ENCODE results near the gene FBXL4. TPM values are rescaled to one million over a fixed set of nuclear protein-coding genes. Genes with fewer than 3 reads are reported as not detected.
A peak's percentile ranks its signal among the peaks of the same experiment; 100 is the strongest.

Gene FBXL4
- 10.5 and 17.8 TPM in 2 replicates for polyA plus RNA-seq (2011; rRNA removed)
- polyA minus RNA-seq (2011; rRNA and poly(A)+ RNA removed): 13.6 TPM in 2 replicates

DNA sequence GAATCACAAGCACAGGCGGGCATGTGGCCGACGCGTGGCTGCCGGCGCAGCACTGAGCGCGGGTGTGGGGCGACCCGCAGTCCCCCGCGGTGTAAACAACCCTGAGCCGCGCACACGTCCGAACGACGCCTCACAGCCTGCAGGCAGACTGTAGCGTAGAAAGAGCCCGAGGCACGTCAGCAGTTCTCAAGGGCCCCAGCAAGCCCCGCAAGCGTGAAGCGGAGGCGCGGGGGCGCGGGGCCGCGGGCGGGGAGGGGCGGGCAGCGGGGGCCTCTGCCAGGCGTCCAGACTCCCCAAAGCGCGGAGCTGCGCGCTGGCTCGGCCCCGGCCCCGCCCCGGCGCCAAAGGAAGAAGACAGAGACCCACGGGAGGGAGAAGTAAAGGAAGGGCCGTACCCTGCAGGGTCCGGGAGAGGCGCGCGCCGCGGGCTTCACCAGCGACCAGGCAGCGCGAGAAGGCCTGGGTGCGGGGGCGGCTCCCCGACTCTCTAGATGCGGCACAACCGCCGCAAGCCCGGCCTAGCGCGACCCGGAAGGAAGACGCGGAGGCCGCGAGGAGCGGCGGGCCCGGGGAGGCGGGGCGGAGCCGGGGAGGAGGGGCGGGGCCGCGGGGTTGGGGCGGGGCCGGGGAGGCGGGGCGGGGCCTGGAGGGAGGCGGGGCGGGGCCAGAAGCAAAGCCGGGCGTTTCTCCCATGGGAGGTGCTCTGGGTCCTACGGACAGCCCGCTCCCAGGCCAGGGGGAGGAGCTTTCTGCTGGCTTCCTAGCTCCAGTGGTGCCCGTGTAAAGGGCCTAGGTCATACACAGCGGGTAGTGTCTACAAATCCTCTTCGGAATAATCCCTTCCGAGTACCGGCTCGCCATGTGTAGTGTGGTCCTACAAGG is at the start of gene FBXL4:
Gene FBXL4, minus strand, starts transcription at position 536 of the 882 bp plus-strand sequence. CDS start 20,958 bp downstream, outside the sequence.
- Histone ChIP-seq H3K27me3 (ENCODE audit: control insufficient read depth, insufficient read depth, low read length) (no peaks in the 10 kb centered on the region), H3K36me3 (ENCODE audit: control insufficient read depth, insufficient read depth, low read length) (no peaks in the 10 kb centered on the region), H3K4me3 (ENCODE audit: low read depth, low read length) (peak within 1 kb of the TSS; percentile 70)
- DNase-seq (ENCODE audit: low read depth): no peak
- TF ChIP-seq, protein P1, sequence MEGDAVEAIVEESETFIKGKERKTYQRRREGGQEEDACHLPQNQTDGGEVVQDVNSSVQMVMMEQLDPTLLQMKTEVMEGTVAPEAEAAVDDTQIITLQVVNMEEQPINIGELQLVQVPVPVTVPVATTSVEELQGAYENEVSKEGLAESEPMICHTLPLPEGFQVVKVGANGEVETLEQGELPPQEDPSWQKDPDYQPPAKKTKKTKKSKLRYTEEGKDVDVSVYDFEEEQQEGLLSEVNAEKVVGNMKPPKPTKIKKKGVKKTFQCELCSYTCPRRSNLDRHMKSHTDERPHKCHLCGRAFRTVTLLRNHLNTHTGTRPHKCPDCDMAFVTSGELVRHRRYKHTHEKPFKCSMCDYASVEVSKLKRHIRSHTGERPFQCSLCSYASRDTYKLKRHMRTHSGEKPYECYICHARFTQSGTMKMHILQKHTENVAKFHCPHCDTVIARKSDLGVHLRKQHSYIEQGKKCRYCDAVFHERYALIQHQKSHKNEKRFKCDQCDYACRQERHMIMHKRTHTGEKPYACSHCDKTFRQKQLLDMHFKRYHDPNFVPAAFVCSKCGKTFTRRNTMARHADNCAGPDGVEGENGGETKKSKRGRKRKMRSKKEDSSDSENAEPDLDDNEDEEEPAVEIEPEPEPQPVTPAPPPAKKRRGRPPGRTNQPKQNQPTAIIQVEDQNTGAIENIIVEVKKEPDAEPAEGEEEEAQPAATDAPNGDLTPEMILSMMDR (IDR thresholded peaks at IDR 0.05; ENCODE audit: insufficient read depth, low read depth, low read length): no peak
- CTCF ChIA-PET: no interaction called here
- POLR2A ChIA-PET: interaction anchor here (0.6 kb wide), 1 partner anchor 68 kb away, joined by 9 read pairs; no protein-coding TSS in a partner anchor

DNA sequence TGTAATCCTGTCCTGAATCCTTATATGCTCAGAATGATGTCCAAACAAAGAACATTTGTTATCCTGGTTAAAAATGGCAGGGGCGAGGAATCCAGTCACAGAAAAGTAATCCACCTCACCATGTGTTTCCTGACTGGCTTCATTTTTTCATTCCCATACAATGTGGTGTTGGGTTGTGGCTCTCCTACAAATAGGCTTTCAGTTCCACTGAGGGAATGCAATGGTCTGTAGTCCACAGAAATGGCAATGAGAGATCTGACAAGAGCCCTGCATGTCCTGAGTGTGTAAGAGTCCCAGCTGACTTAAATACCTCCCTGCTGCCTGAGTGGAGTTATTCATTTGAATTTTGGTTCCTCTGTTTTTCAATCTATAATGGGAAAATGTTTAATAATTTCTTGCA is 47.4 kb upstream of the FBXL4 start:
- TF ChIP-seq, protein P1 (IDR thresholded peaks at IDR 0.05; ENCODE audit: insufficient read depth, low read depth, low read length): no peak
- no peak for DNase-seq (ENCODE audit: low read depth)
- Histone ChIP-seq H3K36me3 (ENCODE audit: control insufficient read depth, insufficient read depth, low read length) (no peaks in the 10 kb centered on the region), H3K4me3 (ENCODE audit: low read depth, low read length) (no peak overlapping the region), H3K27me3 (ENCODE audit: control insufficient read depth, insufficient read depth, low read length) (peaks cover 3% of the 10 kb centered on the region; the same call in 1 of the 2 replicates)
- POLR2A ChIA-PET: no interaction called here
- CTCF ChIA-PET: interaction anchor here (0.6 kb wide), 1 partner anchor 511 kb away, joined by 3 read pairs; no protein-coding TSS in a partner anchor

- Histone ChIP-seq H3K4me3 (ENCODE audit: low read depth, low read length) (no peak overlapping the region), H3K36me3 (ENCODE audit: control insufficient read depth, insufficient read depth, low read length) (no peaks in the 10 kb centered on the region), H3K27me3 (ENCODE audit: control insufficient read depth, insufficient read depth, low read length) (peaks cover 3% of the 10 kb centered on the region; the same call in 1 of the 2 replicates)
- DNase-seq (ENCODE audit: low read depth): no peak
- POLR2A ChIA-PET: no interaction called here
- CTCF ChIA-PET: no interaction called here
- TF ChIP-seq, protein P1 (IDR thresholded peaks at IDR 0.05; ENCODE audit: insufficient read depth, low read depth, low read length): no peak
Observed at GRCh38 chr6:98992535-98992934, 44.8 kb upstream of the FBXL4 start.

GRCh38 chr6:98986071-98986615 is 38.4 kb upstream of the FBXL4 start:
- TF ChIP-seq, protein P1 (IDR thresholded peaks at IDR 0.05; ENCODE audit: insufficient read depth, low read depth, low read length): no peak
- no peaks in the 10 kb centered on the region; the same call in none of the 2 replicates for H3K27me3 ChIP-seq (ENCODE audit: control insufficient read depth, insufficient read depth, low read length)
- POLR2A ChIA-PET: no interaction called here
- H3K4me3 ChIP-seq (ENCODE audit: low read depth, low read length): no peak overlapping the region
- no peak for DNase-seq (ENCODE audit: low read depth)
- CTCF ChIA-PET: interaction anchor here (0.8 kb wide), 1 partner anchor 11 kb away, joined by 3 read pairs; no protein-coding TSS in a partner anchor
- no peaks in the 10 kb centered on the region for H3K36me3 ChIP-seq (ENCODE audit: control insufficient read depth, insufficient read depth, low read length)

GRCh38 chr6:98985391-98985790 is 37.6 kb upstream of the FBXL4 start:
- no peak for DNase-seq (ENCODE audit: low read depth)
- TF ChIP-seq, protein P1 (IDR thresholded peaks at IDR 0.05; ENCODE audit: insufficient read depth, low read depth, low read length): no peak
- Histone ChIP-seq H3K36me3 (ENCODE audit: control insufficient read depth, insufficient read depth, low read length) (no peaks in the 10 kb centered on the region), H3K27me3 (ENCODE audit: control insufficient read depth, insufficient read depth, low read length) (no peaks in the 10 kb centered on the region; the same call in none of the 2 replicates), H3K4me3 (ENCODE audit: low read depth, low read length) (no peak overlapping the region)
- CTCF ChIA-PET: no interaction called here
- POLR2A ChIA-PET: no interaction called here
